ENCODE measurements around the gene ATXN7L2.
"Not testable (repeated sequence)": the region's sequence is repeated elsewhere in the genome, so short reads cannot be mapped to it uniquely, and the experiment has no call there.

Gene ATXN7L2

GRCh38 chr1:109483672-109484518 lies at the start of gene ATXN7L2:
Gene ATXN7L2 (plus strand): TSS chr1:109483905. CDS start chr1:109483954, 49 bp downstream.
- peak; percentile 89 for DNase-seq

GRCh38 chr1:109434484-109434883 lies 49.2 kb upstream of the ATXN7L2 start:
- DNase-seq, result no peak

- peak; percentile 8 for DNase-seq
These were observed 44.9 kb upstream of the ATXN7L2 start for GRCh38 chr1:109438798-109439297.

GRCh38 chr1:109441069-109441468 lies 42.6 kb upstream of the ATXN7L2 start:
- no peak for DNase-seq

GRCh38 chr1:109443476-109443875 lies 40.2 kb upstream of the ATXN7L2 start:
- DNase-seq, result no peak

- no peak for DNase-seq
These were observed 39.4 kb upstream of the ATXN7L2 start for GRCh38 chr1:109444346-109444745.

GRCh38 chr1:109445949-109446695 lies 37.6 kb upstream of the ATXN7L2 start:
- DNase-seq, result not testable (repeated sequence)

- DNase-seq, result no peak
These were observed 36.2 kb upstream of the ATXN7L2 start for GRCh38 chr1:109447524-109447923.

- DNase-seq, result no peak
These were observed 29.1 kb upstream of the ATXN7L2 start for GRCh38 chr1:109454497-109455133.

- no peak for DNase-seq
These were observed 25.9 kb upstream of the ATXN7L2 start for GRCh38 chr1:109457819-109458218.

GRCh38 chr1:109466125-109466451 lies 17.6 kb upstream of the ATXN7L2 start:
- DNase-seq, result no peak

- no peak for DNase-seq
These were observed 17.0 kb upstream of the ATXN7L2 start, which contains the start of gene SYPL2 for GRCh38 chr1:109466452-109467300. Gene SYPL2 (plus strand): TSS chr1:109466546. CDS start chr1:109466844, 298 bp downstream.

GRCh38 chr1:109467301-109467777 lies 16.4 kb upstream of the ATXN7L2 start:
- DNase-seq, result no peak

- DNase-seq, result no peak
These were observed 15.6 kb upstream of the ATXN7L2 start for GRCh38 chr1:109468061-109468460.

- DNase-seq, result no peak
These were observed 14.8 kb upstream of the ATXN7L2 start for GRCh38 chr1:109468903-109469302.

GRCh38 chr1:109470245-109470644 lies 13.5 kb upstream of the ATXN7L2 start:
- no peak for DNase-seq

- no peak for DNase-seq
These were observed 10.9 kb upstream of the ATXN7L2 start for GRCh38 chr1:109472779-109473178.

- DNase-seq, result not testable (repeated sequence)
These were observed 10.2 kb upstream of the ATXN7L2 start for GRCh38 chr1:109473284-109474057.

- DNase-seq, result no peak
These were observed 9.0 kb upstream of the ATXN7L2 start for GRCh38 chr1:109474697-109475096.

- no peak for DNase-seq
These were observed 8.4 kb upstream of the ATXN7L2 start for GRCh38 chr1:109475261-109475660.

GRCh38 chr1:109476825-109477224 lies 6.9 kb upstream of the ATXN7L2 start:
- no peak for DNase-seq

Measured in stimulated activated CD4-positive, alpha-beta T cell treated with anti-CD3 and anti-CD28 coated beads, Interleukin-4, amount 100 ng/mL, for 24 hours (primary cell).